Left cardiac atrium (tissue), 4 donors: ENCODE measurements around the gene GOLGA7B. TPM values are rescaled to one million over a fixed set of nuclear protein-coding genes. Genes with fewer than 3 reads are reported as not detected.
A peak's percentile ranks its signal among the peaks of the same experiment; 100 is the strongest.
"Not testable (repeated sequence)": the region's sequence is repeated elsewhere in the genome, so short reads cannot be mapped to it uniquely, and the experiment has no call there.

ENCODE experiments used
- ATAC-seq, 2 donors: fragments of 200-7000 bp; cut with Tn5 transposase; one replicate each; pipeline ENCODE4 v1.9.1; 2020; ENCODE audit warnings: mild to moderate bottlenecking in 2 of 2, moderate library complexity in 2 of 2
- DNase-seq: peaks from one replicate; pipeline ENCODE4 v3.0.0-alpha.2; 2020
- intact Hi-C, 2 donors: fragments of 100-400 bp; cut with DNase I; formaldehyde crosslinking; loops; one replicate each; pipeline versions ENCODE4 v1.14.1 to v1.15.1; 2022 to 2023
- total RNA-seq, 2 donors: library from RNA; stranded (reverse); fragmentation: NEBNext Ultra II Directional; extraction: Animal tissue kit (Norgen Biotek cat#: 25700); gene quantifications; one replicate each; pipeline ENCODE4 v1.2.1, GENCODE V29; 2021
- donor health status: DM: no; HTN: yes; CAD: no.
- donor health status: DM: no; HTN: yes; CAD: no; lungs with severe emphysema.
- donor health status: DM: yes; HTN: yes; CAD: no.
- donor health status: Dilated cardiomyopathy.

Gene GOLGA7B
- total RNA-seq, 2 donors from 2014 or later, result 2.4 to 3.5 TPM

GRCh38 chr10:97827702-97828291 is 21.8 kb upstream of the GOLGA7B start:
- DNase-seq, result no peak

GRCh38 chr10:97828721-97829120 is 20.9 kb upstream of the GOLGA7B start:
- no peak for ATAC-seq
- intact Hi-C loops, result no loop called here
- no peak for DNase-seq

More at GRCh38 chr10:97827702-97828291, 21.8 kb upstream of the GOLGA7B start:
- intact Hi-C loops, result no loop called here
- no peak for ATAC-seq

GRCh38 chr10:97830064-97830463 is 19.6 kb upstream of the GOLGA7B start:
- intact Hi-C loops, result no loop called here
- DNase-seq (no peak), ATAC-seq (no peak)

GRCh38 chr10:97831259-97831658 is 18.4 kb upstream of the GOLGA7B start:
- intact Hi-C loops, result no loop called here
- DNase-seq (no peak), ATAC-seq (no peak)

- DNase-seq, result no peak
- no peak for ATAC-seq
- intact Hi-C loops, result no loop called here
Observed at GRCh38 chr10:97836446-97836845, 13.2 kb upstream of the GOLGA7B start.

- intact Hi-C loops, result no loop called here
- ATAC-seq, result no peak
- no peak for DNase-seq
Observed at GRCh38 chr10:97838091-97838490, 11.6 kb upstream of the GOLGA7B start.

GRCh38 chr10:97841166-97841565 is 8.5 kb upstream of the GOLGA7B start:
- ATAC-seq, DNase-seq, intact Hi-C loops: not testable (repeated sequence)

GRCh38 chr10:97842114-97842513 is 7.5 kb upstream of the GOLGA7B start:
- intact Hi-C loops, DNase-seq, ATAC-seq: not testable (repeated sequence)

GRCh38 chr10:97842656-97843280 is 6.9 kb upstream of the GOLGA7B start:
- no peak for ATAC-seq
- no peak for DNase-seq
- intact Hi-C loops, result no loop called here

- intact Hi-C loops, result no loop called here
- ATAC-seq (no peak), DNase-seq (no peak)
Observed at GRCh38 chr10:97843281-97843671, 6.4 kb upstream of the GOLGA7B start.

- ATAC-seq, intact Hi-C loops, DNase-seq: not testable (repeated sequence)
Observed at GRCh38 chr10:97843972-97844371, 5.7 kb upstream of the GOLGA7B start.

- DNase-seq (no peak), ATAC-seq (no peak)
- intact Hi-C loops, result no loop called here
Observed at GRCh38 chr10:97844678-97845077, 5.0 kb upstream of the GOLGA7B start.

- intact Hi-C loops, result no loop called here
- ATAC-seq (peak in 1 of 2 donors; percentile 26), DNase-seq (no peak)
Observed at GRCh38 chr10:97849103-97849686, 448 bp upstream of the GOLGA7B start.

GRCh38 chr10:97850446-97850845 is 803 bp downstream of the GOLGA7B start:
- no peak for DNase-seq
- no peak for ATAC-seq
- intact Hi-C loops, result no loop called here

GRCh38 chr10:97851341-97852001 is 1.8 kb downstream of the GOLGA7B start:
- DNase-seq (no peak), ATAC-seq (no peak)
- intact Hi-C loops, result no loop called here

- intact Hi-C loops, result no loop called here
- ATAC-seq (no peak), DNase-seq (no peak)
Observed at GRCh38 chr10:97852277-97852676, 2.6 kb downstream of the GOLGA7B start.

- intact Hi-C loops, result no loop called here
- DNase-seq (no peak), ATAC-seq (no peak)
Observed at GRCh38 chr10:97852840-97853405, 3.3 kb downstream of the GOLGA7B start.

- ATAC-seq, result no peak
- no peak for DNase-seq
- intact Hi-C loops, result no loop called here
Observed at GRCh38 chr10:97854743-97855142, 5.1 kb downstream of the GOLGA7B start.

- DNase-seq (no peak), ATAC-seq (peak in 1 of 2 donors; percentile 55)
- intact Hi-C loops, result no loop called here
Observed at GRCh38 chr10:97858001-97858439, 8.4 kb downstream of the GOLGA7B start.
